Central memory CD8-positive, alpha-beta T cell (primary cell): Measurements from ENCODE around the gene TKTL1.
A peak's percentile ranks its signal among the peaks of the same experiment; 100 is the strongest.

Source experiments
- ATAC-seq: fragments of 150-1000 bp; cut with Tn5 transposase; replicated peaks from 2 replicates; pipeline ENCODE4 v1.10.0; 2022; ENCODE audit warnings: mild to moderate bottlenecking, moderate FRiP score, moderate number of reproducible peaks; ENCODE audit not compliant: poor library complexity, severe bottlenecking; ENCODE audit errors: extremely low read depth
- DNase-seq, 2 donors: peaks; one replicate each; pipeline ENCODE4 v3.0.0; 2021; ENCODE audit warnings: low spot score in 2 of 2
- H3K27ac Mint-ChIP-seq: one replicate; pipeline ENCODE4 v1.8.0; 2022; ENCODE audit warnings: low read depth, mild to moderate bottlenecking, moderate library complexity, mixed read lengths
- H3K27me3 Mint-ChIP-seq: one replicate; pipeline ENCODE4 v1.8.0; 2022; ENCODE audit warnings: mixed read lengths
- H3K36me3 Mint-ChIP-seq: one replicate; pipeline ENCODE4 v1.8.0; 2022; ENCODE audit warnings: mild to moderate bottlenecking, moderate library complexity, mixed read lengths; ENCODE audit not compliant: insufficient read depth
- H3K4me1 Mint-ChIP-seq: one replicate; pipeline ENCODE4 v1.8.0; 2022; ENCODE audit warnings: mixed read lengths
- H3K4me3 Mint-ChIP-seq: one replicate; pipeline ENCODE4 v1.8.0; 2022; ENCODE audit warnings: mild to moderate bottlenecking, moderate library complexity, mixed read lengths
- H3K9me3 Mint-ChIP-seq: one replicate; pipeline ENCODE4 v1.8.0; 2022; ENCODE audit warnings: mixed read lengths

TKTL1 gene

DNA sequence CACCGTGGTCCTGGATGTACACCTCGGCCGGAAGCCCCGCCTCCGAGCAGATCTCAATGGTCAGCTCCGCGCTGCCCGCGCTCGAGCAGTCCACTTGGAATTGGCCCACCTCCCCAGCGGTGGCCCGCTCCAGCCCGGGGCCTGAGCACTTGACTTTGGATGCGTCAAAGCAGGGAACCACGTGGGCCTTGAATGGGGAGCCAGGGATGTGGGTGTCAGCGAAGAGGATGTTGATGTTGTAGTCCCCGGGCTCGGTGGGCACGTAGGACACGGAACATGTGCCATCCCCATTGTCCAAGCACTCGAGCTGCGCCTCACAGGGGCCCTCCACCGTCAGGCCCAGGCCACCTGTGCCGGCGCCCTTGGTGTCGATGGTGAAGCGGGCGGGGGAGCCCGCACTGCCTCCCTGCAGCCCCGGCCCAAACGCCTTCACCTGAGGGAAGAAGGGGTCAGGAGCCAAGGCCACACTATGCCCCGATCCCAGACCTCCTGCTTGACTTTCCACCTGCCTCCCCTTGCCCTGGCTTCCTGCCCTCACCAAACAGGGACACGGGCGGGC, 64.6 kb downstream of the TKTL1 start:
- peaks cover 84% of the 10 kb centered on the region for H3K36me3 Mint-ChIP-seq
- no peak for DNase-seq
- ATAC-seq = no peak
- no peaks in the 10 kb centered on the region for H3K27me3 Mint-ChIP-seq
- H3K4me1 Mint-ChIP-seq = peaks cover 11% of the 10 kb centered on the region
- no peaks in the 10 kb centered on the region for H3K9me3 Mint-ChIP-seq
- H3K4me3 Mint-ChIP-seq = no peak overlapping the region
- peak overlapping the region; percentile 57 for H3K27ac Mint-ChIP-seq

DNA sequence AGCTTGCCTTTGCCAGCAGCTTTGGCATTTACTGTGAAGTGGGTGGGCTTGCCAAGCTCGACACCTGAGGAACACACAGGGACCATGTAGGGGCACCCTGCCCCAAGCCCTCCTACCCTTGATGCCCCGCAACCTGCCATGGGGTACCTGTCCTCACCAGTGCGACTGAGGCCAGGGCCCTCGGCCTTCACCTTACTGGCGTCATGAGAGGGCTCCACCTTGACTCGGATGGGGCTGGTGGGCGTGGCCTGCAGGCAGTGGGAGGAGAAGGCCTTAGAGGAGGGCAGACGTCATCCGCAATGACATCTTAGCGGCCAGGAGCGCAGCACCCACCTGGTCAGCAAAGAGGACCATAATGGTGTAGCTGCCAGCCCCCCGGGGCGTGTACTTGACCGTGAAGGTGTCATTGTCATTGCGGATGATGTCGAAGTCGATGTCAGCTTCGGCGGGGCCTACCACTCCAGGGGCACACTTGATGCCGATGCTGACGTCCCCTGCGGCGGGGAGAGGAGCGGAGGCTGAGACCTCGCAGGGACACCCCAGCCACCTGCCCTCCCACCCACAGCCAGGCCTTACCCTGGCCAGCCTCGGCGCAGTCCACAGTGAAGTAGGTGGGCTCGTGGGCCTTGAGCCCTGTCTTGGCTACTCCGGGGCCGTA, 66.6 kb downstream of the TKTL1 start:
- Mint-ChIP-seq H3K4me1 (peaks cover 5% of the 10 kb centered on the region), H3K27me3 (no peaks in the 10 kb centered on the region), H3K36me3 (peaks cover 88% of the 10 kb centered on the region), H3K9me3 (no peaks in the 10 kb centered on the region), H3K27ac (no peak overlapping the region), H3K4me3 (peak overlapping the region; percentile 25)
- DNase-seq = no peak
- ATAC-seq = no peak

DNA sequence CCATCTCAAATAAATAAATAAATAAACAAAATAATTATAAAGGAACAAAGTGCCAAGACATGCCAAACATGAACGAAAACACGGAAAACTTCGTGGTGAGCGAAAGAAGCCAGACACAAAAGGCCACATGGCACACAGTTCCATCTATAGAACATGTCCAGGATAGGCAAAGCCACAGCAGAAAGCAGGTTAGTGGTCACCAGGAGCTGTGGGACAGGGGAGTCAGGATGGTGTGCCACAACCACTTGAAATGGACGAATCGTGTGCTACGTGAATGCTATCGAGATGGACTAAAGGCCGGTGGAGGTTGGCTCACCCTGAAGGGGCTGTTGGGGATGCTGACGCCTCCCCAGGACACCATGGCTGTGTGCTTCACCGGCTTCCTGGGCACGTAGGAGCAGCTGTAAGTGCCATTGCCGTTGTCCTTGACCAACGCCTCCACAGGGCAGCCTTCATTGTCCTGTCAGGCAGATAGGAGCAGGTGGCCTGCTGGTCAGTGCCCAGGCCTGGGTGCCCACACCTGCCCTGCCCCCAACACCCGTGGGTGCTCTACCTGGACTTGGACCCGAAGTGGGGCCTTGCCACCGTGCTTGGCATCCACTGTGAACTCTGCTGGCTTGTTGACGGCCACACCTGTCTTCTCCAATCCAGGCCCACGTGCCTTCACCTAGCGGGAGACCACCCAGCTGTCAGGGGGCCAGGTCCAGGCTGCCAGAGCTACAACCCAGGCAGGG, 68.3 kb downstream of the TKTL1 start:
- no peaks in the 10 kb centered on the region for H3K9me3 Mint-ChIP-seq
- H3K36me3 Mint-ChIP-seq = peaks cover 88% of the 10 kb centered on the region
- ATAC-seq (no peak), DNase-seq (no peak)
- H3K4me1 Mint-ChIP-seq = peaks cover 8% of the 10 kb centered on the region
- H3K27me3 Mint-ChIP-seq = no peaks in the 10 kb centered on the region
- peak overlapping the region; percentile 34 for H3K4me3 Mint-ChIP-seq
- H3K27ac Mint-ChIP-seq = peak overlapping the region; percentile 38

DNA sequence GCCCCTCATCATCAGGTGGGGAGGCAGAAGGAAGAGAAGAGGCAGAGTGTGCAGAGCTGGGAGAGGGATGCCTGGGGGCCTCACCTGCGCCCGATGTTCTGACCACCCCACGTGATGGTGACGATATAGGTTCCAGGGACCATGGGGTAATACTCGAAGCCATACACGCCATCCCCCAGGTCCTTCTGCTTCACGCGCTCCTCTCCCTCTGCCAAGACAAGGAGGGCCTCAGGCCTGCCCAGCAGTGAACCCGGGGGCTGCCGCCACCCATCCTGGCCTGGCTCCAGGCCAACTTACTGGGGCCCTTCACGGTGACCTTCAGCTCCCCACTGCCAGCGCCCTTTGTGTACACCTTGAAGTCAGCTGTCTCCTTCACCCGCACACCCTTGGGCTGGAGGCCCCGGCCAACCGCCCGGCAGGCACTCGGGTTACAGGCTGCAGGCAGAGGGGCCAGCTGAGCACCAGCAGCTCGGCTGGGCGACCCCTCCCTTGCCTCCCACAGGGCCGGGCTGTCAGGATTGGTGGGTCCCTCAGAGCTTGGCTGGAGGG, 69.5 kb downstream of the TKTL1 start:
- Mint-ChIP-seq H3K4me3 (peak overlapping the region; percentile 45), H3K27me3 (no peaks in the 10 kb centered on the region), H3K36me3 (peaks cover 88% of the 10 kb centered on the region), H3K4me1 (peaks cover 7% of the 10 kb centered on the region), H3K9me3 (no peaks in the 10 kb centered on the region), H3K27ac (peak overlapping the region; percentile 83)
- no peak for ATAC-seq
- no peak for DNase-seq

DNA sequence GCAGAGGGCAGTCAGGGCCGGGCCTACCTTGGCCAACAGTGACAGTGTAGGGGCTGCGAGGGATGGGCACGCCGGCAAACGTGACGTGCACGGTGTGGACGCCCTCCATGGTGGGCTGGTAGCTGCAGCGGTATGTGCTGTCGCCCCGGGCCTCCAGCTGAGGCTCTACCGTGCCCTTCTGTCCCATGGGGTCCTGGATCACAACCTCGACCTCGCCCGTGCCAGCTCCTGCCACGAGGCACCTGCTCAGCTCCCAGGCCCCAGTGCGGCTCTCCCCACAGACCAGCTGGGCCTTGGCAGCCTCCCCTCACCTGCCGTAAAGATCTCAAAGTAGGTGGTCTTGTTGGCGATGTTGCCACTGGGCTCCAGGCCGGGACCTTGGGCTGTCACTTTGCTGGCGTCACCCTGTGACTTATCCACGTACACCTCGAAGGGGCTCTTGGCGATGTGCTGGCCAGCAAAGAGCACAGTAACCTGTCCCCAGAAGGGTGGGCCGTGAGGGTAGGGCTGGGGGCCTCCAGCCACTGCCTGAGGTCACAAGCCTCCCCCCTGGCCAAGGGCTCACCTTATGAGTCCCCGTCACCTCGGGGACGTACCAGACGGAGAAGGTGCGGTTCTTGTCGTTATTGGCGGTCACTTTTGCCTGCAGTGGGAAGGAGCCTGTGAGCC, 70.5 kb downstream of the TKTL1 start:
- no peaks in the 10 kb centered on the region for H3K27me3 Mint-ChIP-seq
- peak overlapping the region; percentile 45 for H3K4me3 Mint-ChIP-seq
- peaks cover 7% of the 10 kb centered on the region for H3K4me1 Mint-ChIP-seq
- ATAC-seq (no peak), DNase-seq (no peak)
- H3K27ac Mint-ChIP-seq = peak overlapping the region; percentile 83
- no peaks in the 10 kb centered on the region for H3K9me3 Mint-ChIP-seq
- peaks cover 85% of the 10 kb centered on the region for H3K36me3 Mint-ChIP-seq

DNA sequence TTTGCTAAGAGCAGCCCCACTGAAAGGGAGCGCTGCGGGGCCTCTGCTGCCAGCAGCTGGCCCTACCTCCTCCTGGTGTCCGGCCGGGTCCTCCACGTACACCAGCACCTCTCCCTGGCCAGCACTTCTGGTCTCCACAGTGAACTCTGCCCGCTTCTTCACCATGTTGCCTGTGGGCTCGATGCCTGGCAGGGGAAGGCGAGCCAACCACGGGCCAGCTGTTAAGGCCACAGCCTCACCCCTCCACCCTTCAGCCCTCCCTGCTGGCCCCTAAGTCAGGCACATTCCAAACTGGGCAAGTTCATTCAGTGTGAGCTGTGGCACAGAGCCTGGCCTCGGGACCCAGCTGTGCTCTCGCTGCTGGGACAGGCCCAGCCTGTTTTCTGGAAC, 71.1 kb downstream of the TKTL1 start:
- DNase-seq (no peak), ATAC-seq (no peak)
- Mint-ChIP-seq H3K36me3 (peaks cover 81% of the 10 kb centered on the region), H3K9me3 (no peaks in the 10 kb centered on the region), H3K27ac (peak overlapping the region; percentile 83), H3K4me1 (peaks cover 7% of the 10 kb centered on the region), H3K27me3 (no peaks in the 10 kb centered on the region), H3K4me3 (peak overlapping the region; percentile 37)

DNA sequence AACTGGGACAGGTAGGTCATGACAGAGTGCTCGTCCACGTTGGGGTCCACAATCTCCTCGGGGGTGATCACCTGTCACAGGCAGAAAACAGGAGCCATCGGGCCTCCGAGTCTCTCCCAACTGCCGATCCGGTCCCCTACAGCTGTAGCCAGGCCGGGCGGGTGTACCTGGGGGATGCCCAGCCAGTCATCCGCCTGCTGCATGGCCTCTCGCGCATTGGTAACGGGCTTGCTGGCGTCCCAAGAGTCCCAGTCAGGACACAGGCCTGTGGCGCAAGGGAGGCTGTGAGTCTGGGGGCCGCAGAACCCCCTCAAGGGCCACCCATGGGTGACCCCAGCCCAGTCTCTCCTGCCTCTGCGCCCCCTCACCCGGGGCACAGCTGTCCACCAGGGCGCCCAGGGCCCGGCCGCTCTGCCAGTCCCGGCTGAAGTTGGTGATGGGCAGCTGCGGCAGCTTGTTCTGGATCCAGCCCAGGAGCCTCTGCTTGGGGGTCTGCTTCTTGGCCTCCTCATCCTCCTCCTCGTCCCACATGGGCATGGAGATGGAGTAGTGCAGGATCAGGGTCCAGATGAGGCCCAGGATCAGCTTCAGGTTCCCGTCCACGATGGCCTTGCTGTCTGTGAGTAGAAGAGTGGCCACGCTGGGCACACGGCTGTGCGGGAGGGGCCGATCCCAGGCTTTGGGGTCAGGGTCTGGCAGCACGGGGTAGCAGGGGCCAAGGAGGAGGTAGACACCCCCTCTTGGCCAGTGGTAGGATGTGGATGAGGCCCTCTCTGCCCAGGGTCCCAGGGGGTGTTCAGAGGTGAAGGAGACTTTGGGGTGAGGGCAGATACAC, 72.1 kb downstream of the TKTL1 start:
- peaks cover 12% of the 10 kb centered on the region for H3K4me1 Mint-ChIP-seq
- peak overlapping the region; percentile 98 for H3K27ac Mint-ChIP-seq
- peak overlapping the region; percentile 88 for H3K4me3 Mint-ChIP-seq
- ATAC-seq (no peak), DNase-seq (no peak)
- no peaks in the 10 kb centered on the region for H3K27me3 Mint-ChIP-seq
- H3K9me3 Mint-ChIP-seq = no peaks in the 10 kb centered on the region
- peaks cover 75% of the 10 kb centered on the region for H3K36me3 Mint-ChIP-seq

DNA sequence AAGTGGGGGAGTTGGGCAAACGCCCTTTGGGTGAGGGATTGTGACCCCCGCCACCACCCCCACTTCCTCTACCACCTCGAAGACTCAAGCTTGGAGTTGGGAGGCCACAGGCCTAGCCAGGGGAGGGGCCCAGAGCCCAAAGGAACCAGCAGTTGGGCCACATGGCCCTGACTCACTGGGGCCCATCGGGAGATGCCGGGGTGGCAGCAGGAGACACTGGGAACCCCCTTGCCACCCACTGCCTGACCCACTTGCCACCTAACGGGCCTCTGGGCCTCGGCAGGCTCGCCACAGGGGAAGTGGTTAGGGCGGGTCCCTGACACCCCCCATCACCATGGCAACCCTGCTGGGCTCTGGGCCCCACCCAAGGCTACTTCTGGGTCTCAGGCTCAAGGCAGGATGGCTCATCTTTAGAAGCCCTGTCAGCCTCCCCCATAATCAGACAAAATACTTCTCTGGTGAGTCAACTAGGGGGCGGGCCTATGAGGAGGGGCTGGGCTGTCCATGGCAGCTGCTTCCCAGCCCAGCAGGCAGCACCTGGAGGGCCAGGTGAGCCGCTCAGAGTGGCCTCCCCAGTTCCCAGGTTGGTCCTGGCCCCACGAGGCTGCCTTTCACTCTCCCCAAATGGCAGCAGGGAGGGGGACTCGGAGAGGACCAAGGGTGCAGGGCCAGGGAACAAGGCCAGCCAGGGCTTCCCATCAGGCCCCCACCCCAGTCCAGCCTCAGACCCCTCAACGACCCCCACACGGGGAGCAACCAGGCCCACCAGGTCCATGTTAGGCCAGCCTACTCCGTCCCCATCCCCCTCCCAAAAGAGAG, 73.2 kb downstream of the TKTL1 start:
- Mint-ChIP-seq H3K27ac (peak overlapping the region; percentile 98), H3K4me1 (peaks cover 13% of the 10 kb centered on the region), H3K9me3 (no peaks in the 10 kb centered on the region), H3K4me3 (peak overlapping the region; percentile 88), H3K27me3 (no peaks in the 10 kb centered on the region), H3K36me3 (peaks cover 67% of the 10 kb centered on the region)
- peak; percentile 57 for ATAC-seq
- DNase-seq = peak; percentile 78 to 93

DNA sequence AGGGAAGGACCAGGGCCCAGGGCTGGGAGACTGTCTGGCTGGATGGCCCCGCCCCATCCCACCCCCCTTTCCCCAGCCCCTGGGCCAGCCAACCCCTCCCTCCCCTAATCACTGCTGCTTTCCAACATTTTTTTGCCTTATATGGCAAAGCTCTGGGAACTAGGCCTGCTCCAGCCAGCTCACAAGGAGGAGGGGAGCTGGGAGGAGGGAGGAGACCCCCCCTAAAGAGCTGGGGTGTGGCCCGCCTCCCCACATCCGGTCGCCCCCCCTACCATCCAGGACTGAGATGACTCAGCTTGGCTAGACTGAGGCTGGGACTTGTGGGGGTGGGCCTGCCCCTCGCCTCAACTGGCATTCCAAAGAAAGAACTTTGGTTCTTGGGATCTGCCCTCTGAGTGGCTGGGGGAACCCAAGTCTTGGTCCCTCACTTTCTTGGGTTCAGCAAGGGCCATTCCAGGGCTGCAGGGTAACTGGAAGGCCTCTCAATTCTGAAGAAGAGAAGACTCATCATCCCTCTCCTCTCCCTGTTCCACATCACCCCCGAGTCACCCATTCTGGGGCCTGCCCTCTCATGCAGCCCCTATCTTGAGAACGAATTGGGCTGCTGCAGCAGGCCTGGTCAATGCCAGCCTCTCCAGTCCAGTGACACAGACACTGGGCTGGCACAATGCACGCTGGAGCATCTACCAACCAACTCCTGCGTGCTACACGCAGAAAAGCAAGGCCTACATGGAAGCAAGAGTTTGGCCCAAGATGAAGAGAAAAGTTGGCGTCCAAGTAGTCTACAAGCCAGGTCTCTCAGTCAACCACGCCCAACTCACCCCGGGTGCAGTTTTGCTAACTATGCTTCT, 74.1 kb downstream of the TKTL1 start:
- no peaks in the 10 kb centered on the region for H3K9me3 Mint-ChIP-seq
- peaks cover 13% of the 10 kb centered on the region for H3K4me1 Mint-ChIP-seq
- peaks cover 59% of the 10 kb centered on the region for H3K36me3 Mint-ChIP-seq
- H3K4me3 Mint-ChIP-seq = peak overlapping the region; percentile 88
- no peaks in the 10 kb centered on the region for H3K27me3 Mint-ChIP-seq
- DNase-seq (peak in 1 of 2 donors; percentile 71), ATAC-seq (peak; percentile 35)
- peak overlapping the region; percentile 98 for H3K27ac Mint-ChIP-seq

DNA sequence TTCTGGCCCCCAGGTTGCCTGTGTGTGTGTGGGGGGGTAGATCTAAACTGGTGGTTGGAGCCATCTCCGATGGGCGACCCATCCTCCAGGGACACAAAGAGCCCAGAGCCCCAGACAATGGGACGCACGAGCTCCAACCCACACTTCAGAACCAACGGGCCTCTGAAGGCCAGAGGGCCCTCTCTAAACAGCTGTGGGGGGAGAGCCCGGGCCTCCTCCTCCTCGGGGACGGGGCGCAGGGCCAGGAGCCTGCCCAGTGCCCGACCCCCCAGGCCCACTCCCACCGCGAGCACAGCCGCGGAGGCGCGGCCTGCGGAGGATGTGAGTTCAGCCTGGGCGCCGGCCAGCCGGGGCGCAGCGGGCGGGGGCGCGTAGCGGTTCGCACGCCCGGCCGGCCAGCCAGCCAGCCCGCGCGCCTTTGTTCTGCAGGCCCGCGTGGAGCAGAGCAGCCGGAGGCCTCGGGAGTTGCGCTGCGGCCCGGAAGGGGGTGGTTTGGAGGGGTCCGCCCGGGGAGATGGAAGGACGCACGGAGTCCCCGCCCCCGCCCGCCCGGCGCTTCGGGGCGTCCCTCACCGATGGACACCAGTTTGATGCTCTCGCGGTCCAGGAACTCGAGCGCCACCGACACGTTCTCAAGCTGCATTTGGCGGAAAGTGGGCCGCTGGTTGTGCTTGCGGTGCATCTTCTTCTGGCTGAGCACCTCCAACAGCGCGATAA, 74.9 kb downstream of the TKTL1 start:
- H3K9me3 Mint-ChIP-seq = no peaks in the 10 kb centered on the region
- peaks cover 54% of the 10 kb centered on the region for H3K36me3 Mint-ChIP-seq
- peak overlapping the region; percentile 88 for H3K4me3 Mint-ChIP-seq
- peak overlapping the region; percentile 98 for H3K27ac Mint-ChIP-seq
- H3K27me3 Mint-ChIP-seq = no peaks in the 10 kb centered on the region
- H3K4me1 Mint-ChIP-seq = peaks cover 13% of the 10 kb centered on the region
- ATAC-seq = no peak
- DNase-seq = no peak
